ENCODE measurements around the gene ZNF22. TPM values are rescaled to one million over a fixed set of nuclear protein-coding genes. Genes with fewer than 3 reads are reported as not detected.

The ZNF22 gene
- total and polyA plus RNA-seq, 2 of the 8 experiments (the other 6 are each of a cell fraction or from before 2014, with no cell fraction given), result 18.2 to 45.2 TPM

DNA sequence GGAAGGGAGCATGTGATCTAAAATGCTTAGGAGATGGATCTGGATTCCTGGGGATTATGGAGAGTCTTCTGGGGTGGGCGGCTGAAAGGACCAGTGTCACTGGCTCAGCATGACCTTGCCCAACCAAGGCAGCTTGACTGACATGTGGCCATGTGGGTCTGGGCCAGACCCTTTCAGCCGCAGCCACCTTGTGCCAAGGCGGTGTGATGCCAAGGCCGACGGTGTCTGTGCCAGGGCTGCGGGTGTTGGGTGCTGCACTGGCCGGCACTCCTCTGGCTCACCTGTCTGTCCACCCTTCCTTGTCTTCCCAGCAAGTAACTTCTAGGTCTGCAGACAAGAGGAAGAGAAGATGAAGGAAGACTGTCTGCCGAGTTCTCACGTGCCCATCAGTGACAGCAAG is 30.9 kb upstream of the ZNF22 start (continued):
- TF ChIP-seq SP4 (IDR thresholded peaks at IDR 0.05; ENCODE audit: low read length) (no peak), EGR1 (IDR thresholded peaks at IDR 0.05; ENCODE audit: borderline replicate concordance, low read depth, low read length) (no peak), CHD1 (IDR thresholded peaks at IDR 0.05; ENCODE audit: low read depth, low read length) (no peak), GABPA (IDR thresholded peaks at IDR 0.05; ENCODE audit: borderline replicate concordance, insufficient read depth, low read length) (no peak), EP300 (IDR thresholded peaks at IDR 0.05; ENCODE audit: borderline replicate concordance in 1 of 2, low read depth in 2 of 2, low read length in 2 of 2) (no peak), HDAC2 (IDR thresholded peaks at IDR 0.05; ENCODE audit: borderline replicate concordance in 1 of 2, low read depth in 2 of 2, low read length in 2 of 2) (no peak), TAF1 (IDR thresholded peaks at IDR 0.05; ENCODE audit: low read depth, low read length) (no peak)
- TF ChIP-seq, protein P1, sequence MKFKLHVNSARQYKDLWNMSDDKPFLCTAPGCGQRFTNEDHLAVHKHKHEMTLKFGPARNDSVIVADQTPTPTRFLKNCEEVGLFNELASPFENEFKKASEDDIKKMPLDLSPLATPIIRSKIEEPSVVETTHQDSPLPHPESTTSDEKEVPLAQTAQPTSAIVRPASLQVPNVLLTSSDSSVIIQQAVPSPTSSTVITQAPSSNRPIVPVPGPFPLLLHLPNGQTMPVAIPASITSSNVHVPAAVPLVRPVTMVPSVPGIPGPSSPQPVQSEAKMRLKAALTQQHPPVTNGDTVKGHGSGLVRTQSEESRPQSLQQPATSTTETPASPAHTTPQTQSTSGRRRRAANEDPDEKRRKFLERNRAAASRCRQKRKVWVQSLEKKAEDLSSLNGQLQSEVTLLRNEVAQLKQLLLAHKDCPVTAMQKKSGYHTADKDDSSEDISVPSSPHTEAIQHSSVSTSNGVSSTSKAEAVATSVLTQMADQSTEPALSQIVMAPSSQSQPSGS (IDR thresholded peaks at IDR 0.05; ENCODE audit: low read length), result no peak
